Epithelial cell of proximal tubule (primary cell): ENCODE data around the gene ABCB8. TPM values are rescaled to one million over a fixed set of nuclear protein-coding genes. Genes with fewer than 3 reads are reported as not detected.

Experiments used
- DNase-seq: peaks from one replicate; pipeline ENCODE4 v3.0.0-alpha.2; 2011; ENCODE audit warnings: low read depth
- H3K4me3 ChIP-seq: 2 replicates; pipeline ENCODE4 v1.5.1; 2011; ENCODE audit warnings: low read depth, mild to moderate bottlenecking, low read length
- total RNA-seq: library from RNA; depleted of rRNA; stranded (reverse); fragments of >200 nt; gene quantifications from 2 replicates; pipeline ENCODE4 v1.2.3, GENCODE V29; 2015
- TF ChIP-seq, protein P1 (sequence below): conservative IDR thresholded peaks from 2 replicates; pipeline ENCODE4 v1.5.1; 2012; ENCODE audit warnings: low read depth, mild to moderate bottlenecking, low read length

The ABCB8 gene
- total RNA-seq, 1 donor from 2014 or later, result 31.8 TPM

DNA sequence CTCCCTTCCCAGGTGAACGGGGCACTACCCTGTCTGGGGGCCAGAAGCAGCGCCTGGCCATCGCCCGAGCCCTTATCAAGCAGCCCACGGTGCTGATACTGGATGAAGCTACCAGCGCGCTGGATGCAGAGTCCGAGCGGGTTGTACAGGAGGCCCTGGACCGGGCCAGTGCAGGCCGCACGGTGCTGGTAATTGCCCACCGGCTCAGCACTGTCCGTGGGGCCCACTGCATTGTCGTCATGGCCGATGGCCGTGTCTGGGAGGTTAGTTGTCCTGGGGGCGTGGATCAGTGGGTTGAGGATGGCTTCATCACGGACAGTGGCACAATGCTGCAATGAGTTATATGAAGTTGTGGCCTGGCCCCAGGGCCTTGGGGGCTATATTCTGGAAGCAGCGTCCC lies 15.7 kb downstream of the ABCB8 start:
- TF ChIP-seq, protein P1, sequence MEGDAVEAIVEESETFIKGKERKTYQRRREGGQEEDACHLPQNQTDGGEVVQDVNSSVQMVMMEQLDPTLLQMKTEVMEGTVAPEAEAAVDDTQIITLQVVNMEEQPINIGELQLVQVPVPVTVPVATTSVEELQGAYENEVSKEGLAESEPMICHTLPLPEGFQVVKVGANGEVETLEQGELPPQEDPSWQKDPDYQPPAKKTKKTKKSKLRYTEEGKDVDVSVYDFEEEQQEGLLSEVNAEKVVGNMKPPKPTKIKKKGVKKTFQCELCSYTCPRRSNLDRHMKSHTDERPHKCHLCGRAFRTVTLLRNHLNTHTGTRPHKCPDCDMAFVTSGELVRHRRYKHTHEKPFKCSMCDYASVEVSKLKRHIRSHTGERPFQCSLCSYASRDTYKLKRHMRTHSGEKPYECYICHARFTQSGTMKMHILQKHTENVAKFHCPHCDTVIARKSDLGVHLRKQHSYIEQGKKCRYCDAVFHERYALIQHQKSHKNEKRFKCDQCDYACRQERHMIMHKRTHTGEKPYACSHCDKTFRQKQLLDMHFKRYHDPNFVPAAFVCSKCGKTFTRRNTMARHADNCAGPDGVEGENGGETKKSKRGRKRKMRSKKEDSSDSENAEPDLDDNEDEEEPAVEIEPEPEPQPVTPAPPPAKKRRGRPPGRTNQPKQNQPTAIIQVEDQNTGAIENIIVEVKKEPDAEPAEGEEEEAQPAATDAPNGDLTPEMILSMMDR, result no peak
- DNase-seq, result no peak
- no peak overlapping the region for H3K4me3 ChIP-seq

DNA sequence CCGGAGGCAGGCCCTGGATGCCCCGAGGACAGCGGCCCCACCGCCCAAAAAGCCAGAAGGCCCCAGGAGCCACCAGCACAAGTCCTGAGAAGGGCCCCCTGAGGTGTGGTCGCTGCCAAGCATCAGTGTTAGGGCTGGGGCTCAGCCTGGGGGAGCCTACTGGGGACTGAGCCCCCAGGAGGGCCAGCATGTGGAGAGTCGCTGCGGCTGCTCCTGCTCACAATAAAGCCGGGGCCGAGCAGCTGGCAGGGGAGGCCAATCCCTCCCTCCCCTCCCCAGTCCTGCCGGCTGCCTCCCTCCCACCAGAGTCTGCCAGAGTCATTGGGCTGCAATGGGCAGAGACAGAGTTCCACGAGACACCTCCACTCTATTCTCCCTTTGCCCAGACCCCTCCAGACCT lies 17.0 kb downstream of the ABCB8 start:
- H3K4me3 ChIP-seq, result no peak overlapping the region
- DNase-seq, result no peak
- TF ChIP-seq, protein P1, result no peak

DNA sequence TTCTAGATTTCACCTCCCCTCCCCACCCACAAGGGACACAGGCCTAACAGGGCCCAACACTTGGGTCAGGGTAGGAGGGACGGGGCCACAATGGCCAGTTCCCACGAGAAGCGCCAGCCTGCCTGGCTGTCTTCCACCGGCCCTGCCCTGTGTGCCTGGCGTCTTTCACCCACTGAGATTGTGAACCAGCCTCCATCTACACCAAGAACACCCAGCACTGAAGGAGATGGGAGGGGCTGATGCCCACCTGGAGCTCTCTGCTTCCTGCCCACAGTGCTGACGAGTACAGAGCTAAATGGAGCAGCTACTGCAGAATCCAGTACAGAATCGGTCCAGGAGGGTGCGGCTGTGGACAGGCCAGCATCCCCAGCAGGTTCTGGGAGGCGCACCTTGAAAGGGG lies 17.7 kb downstream of the ABCB8 start:
- no peak overlapping the region for H3K4me3 ChIP-seq
- TF ChIP-seq, protein P1, result no peak
- DNase-seq, result no peak

DNA sequence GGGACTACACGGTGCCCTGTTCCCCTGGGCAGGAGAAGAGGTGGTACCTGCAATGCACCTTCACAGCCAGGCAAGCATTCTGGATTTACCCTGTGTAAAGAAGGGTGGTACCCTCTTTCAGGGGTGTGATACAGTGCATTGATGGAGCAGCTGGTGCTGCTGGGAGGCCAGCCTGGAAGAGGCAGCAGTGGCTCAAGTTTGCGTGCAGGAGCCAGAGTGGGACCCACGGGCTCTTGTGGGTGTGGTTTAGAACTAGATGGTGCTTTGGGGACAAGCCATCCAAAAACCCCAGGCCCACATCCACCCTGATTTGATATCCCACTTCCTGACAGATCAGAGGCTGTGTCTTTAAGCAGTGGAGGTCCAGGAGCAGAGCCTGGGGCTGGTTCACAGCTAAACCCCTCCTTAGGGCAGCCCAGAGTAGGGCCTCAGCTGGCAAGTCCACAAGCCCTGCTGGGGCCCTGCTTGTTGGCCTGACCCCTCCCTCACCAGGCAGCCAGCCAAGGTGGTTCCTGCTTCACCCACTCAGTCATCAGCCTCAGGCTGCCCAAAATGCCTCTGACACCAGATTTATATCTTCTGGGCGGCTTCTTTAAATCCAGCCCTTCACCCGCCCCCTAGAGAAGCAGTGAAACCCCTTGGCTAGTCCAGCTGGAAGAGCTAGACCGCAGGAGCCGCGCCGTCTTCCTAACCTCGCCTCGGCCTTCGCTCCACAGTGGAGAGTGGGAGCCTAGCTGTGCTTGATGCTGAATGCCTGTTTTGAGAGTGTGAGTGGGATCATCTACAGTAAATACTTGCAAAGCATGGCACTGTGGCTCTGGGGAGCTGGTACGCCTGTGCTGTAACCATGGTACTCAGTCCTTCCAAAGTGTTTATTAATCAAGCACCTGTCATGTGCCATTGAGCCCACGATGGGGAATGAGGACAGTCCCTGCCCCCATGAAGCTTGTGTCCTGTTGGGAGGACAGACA lies 18.6 kb downstream of the ABCB8 start:
- DNase-seq, result no peak
- TF ChIP-seq, protein P1, result no peak

DNA sequence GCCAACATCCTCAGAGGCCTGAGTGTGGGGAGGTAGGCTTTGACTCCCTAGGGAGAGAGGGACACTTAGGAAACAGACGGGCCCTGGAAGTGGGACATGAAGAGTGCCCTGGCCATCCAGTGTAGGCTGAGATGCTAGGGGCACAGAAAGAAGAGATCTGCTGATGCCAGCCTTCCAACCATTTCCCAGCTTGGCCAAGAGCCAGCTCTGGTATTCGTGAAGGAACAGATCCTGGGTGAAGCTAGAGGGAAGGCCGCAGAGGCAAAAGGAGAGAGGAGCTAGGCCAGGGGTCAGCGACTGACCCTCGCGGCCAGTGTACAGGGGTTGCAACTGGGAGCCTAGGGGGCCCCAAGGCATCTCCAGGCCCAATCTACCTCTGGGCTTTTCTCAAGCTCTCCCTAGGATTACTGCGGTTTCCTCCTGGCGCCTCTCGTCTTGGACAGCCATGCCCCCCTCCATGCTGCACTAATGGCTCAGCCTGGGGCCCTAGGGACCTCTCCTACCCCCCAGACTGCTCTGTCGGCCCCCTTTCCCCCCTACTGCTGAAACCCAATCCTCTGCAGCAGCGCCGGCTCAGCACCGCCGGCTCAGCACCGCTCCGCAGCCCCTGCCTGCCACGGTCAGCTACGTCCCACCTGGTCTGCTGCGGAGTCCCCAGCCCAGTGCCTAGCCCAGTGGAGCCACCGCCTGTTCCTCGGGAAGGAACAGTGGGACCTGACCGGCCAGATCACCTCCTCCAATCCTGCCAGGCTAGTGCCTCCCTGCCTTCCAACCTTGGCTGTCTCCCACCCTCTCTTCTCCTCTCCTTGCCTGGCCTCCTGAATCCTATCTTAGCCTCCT lies 19.9 kb downstream of the ABCB8 start, which contains the start of gene ASIC3:
Gene ASIC3 (plus strand): TSS at position 556 of the 840 bp plus-strand sequence. CDS start 355 bp downstream, outside the sequence.
- no peak for DNase-seq
- no peak within 1 kb of the TSS for H3K4me3 ChIP-seq
- TF ChIP-seq, protein P1, result no peak

More for the DNA sequence above, 18.6 kb downstream of the ABCB8 start:
- H3K4me3 ChIP-seq, result no peak overlapping the region

DNA sequence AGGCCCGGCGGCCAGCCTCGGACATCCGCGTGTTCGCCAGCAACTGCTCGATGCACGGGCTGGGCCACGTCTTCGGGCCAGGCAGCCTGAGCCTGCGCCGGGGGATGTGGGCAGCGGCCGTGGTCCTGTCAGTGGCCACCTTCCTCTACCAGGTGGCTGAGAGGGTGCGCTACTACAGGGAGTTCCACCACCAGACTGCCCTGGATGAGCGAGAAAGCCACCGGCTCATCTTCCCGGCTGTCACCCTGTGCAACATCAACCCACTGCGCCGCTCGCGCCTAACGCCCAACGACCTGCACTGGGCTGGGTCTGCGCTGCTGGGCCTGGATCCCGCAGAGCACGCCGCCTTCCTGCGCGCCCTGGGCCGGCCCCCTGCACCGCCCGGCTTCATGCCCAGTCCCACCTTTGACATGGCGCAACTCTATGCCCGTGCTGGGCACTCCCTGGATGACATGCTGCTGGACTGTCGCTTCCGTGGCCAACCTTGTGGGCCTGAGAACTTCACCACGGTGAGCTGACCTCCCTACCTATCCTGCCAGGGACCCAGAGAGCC lies 20.7 kb downstream of the ABCB8 start:
- TF ChIP-seq, protein P1, result no peak
- no peak overlapping the region for H3K4me3 ChIP-seq
- DNase-seq, result no peak
